GM12878 (cell line): ENCODE results near the gene HOXD11. TPM values are rescaled to one million over a fixed set of nuclear protein-coding genes. Genes with fewer than 3 reads are reported as not detected.

Experiments
- BHLHE40 ChIP-seq, 2 experiments: fragments of 450-650 bp in 1 of 2; IDR thresholded peaks; 2 replicates each; pipeline ENCODE4 v1.6.1; 2011 to 2017; ENCODE audit warnings: low read depth in 2 of 2, borderline replicate concordance in 1 of 2, improper control_type of control experiment in 1 of 2, low read length in 1 of 2, mild to moderate bottlenecking in 1 of 2
- CEBPB ChIP-seq, 2 experiments: fragments of 150-350 bp in 1 of 2; IDR thresholded peaks; 2 replicates each; pipeline ENCODE4 v1.6.1; 2012 to 2014; ENCODE audit warnings: low read depth in 2 of 2, low read length in 2 of 2, borderline replicate concordance in 1 of 2, inconsistent platforms in 1 of 2
- EP300 ChIP-seq, 2 experiments: fragments of 150-350 bp in 1 of 2; IDR thresholded peaks; 2 replicates each; pipeline ENCODE4 v1.6.1; 2011 to 2012; ENCODE audit warnings: low read depth in 2 of 2, low read length in 2 of 2, borderline replicate concordance in 1 of 2, improper control_type of control experiment in 1 of 2, inconsistent platforms in 1 of 2; ENCODE audit not compliant: control insufficient read depth in 1 of 2
- NR2C2 ChIP-seq: IDR thresholded peaks from 2 replicates; pipeline ENCODE4 v1.6.1; 2011; ENCODE audit warnings: borderline replicate concordance, low read depth; ENCODE audit not compliant: control insufficient read depth, insufficient read length
- PML ChIP-seq: IDR thresholded peaks from 2 replicates; pipeline ENCODE4 v1.6.1; 2012; ENCODE audit warnings: low read length, inconsistent platforms
- SREBF2 ChIP-seq: IDR thresholded peaks from 2 replicates; pipeline ENCODE4 v1.6.1; 2012; ENCODE audit warnings: mild to moderate bottlenecking, low read length
- TAF1 ChIP-seq: IDR thresholded peaks from 2 replicates; pipeline ENCODE4 v1.6.1; 2011; ENCODE audit warnings: mild to moderate bottlenecking, low read depth, low read length, borderline replicate concordance
- polyA plus RNA-seq, 11 experiments: library from polyadenylated mRNA; depleted of rRNA in 4 of 11; unstranded in 6 of 11; stranded (reverse) in 5 of 11; fragments of >200 nt; fragmentation: Nextera tagmentation in 4 of 11; fragmentation: Illumina TruSeq in 1 of 11; extraction: Ambion mirVana in 4 of 11; extraction: Trizol in 1 of 11; gene quantifications; 1 replicate in 1 of 11; 2 replicates in 10 of 11; pipeline versions ENCODE4 v1.2.1 to v1.2.3, GENCODE V29; 2011 to 2016; ENCODE audit warnings: inconsistent platforms in 2 of 11, missing spikeins in 2 of 11, low read depth in 1 of 11
- total RNA-seq, 4 experiments: library from RNA; depleted of rRNA in 3 of 4; stranded (reverse); fragments of >200 nt in 3 of 4; fragmentation: Illumina TruSeq in 1 of 4; extraction: Trizol in 1 of 4; gene quantifications; 2 replicates each; pipeline versions ENCODE4 v1.2.1 to v1.2.3, GENCODE V29; 2013 to 2021
- TF ChIP-seq, protein P1 (sequence below): fragments of 450-650 bp; IDR thresholded peaks from 2 replicates; pipeline ENCODE4 v1.6.1; 2017; ENCODE audit warnings: mild to moderate bottlenecking, moderate library complexity
- TF ChIP-seq, protein P2 (sequence below): fragments of 450-650 bp; IDR thresholded peaks from 2 replicates; pipeline ENCODE4 v1.6.1; 2017; ENCODE audit warnings: mild to moderate bottlenecking, moderate library complexity
- TF ChIP-seq, protein P3 (sequence below): fragments of 150-350 bp; IDR thresholded peaks from 2 replicates; pipeline ENCODE4 v1.6.1; 2016; ENCODE audit warnings: low read depth, low read length
- TF ChIP-seq, protein P4 (sequence below): fragments of 450-650 bp; IDR thresholded peaks from 2 replicates; pipeline ENCODE4 v1.6.1; 2016; ENCODE audit warnings: mild to moderate bottlenecking, moderate library complexity, borderline replicate concordance

The HOXD11 gene
- total and polyA plus RNA-seq, 10 of the 15 experiments (the other 5 are each of a cell fraction or from before 2014, with no cell fraction given), result not detected

DNA sequence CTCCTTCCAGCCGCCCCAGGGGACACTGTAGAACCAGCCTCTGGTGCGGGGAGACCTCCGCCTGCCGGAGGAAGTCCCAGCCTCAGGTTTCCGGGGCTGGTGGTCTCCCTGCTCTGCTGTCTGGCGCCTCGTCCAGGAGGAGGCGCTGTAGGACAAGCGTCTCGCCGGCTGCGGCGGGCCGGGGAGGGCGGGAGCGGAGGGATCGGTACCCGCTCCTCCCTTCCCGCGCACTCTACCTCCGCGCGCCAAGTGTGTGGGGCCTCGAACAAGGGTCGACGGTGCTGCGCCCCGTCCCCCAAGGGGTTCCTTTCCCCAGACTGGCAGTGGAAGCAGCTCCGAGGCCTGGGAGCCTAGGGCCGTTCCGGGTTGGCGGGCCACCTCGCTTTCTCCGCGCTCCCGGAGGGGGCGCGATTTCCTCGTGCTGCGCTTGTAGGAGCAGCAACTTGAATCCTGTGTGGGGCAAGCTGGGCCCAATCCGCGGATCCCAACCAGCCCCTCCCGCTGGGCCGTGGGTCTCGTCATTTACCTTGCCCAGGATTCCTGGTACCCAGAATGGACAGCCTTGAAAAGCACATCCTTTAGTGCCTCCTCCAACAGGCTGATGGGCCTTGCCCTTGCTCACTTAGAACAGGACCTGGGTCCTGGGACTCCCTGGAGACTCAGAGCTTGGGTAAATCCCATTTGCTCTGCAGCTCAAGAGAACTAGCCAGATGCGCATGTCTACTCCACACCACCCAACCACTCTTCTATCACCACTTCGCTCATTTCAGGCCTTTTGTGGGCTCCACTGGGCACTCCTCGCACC, 33.6 kb downstream of the HOXD11 start (continued):
- TF ChIP-seq BHLHE40 (IDR thresholded peaks at IDR 0.05; ENCODE audit: borderline replicate concordance in 1 of 2, low read depth in 2 of 2, low read length in 1 of 2) (peak in 1 of 2 experiments; percentile 28; a peak in 1 of 4 replicates), CEBPB (IDR thresholded peaks at IDR 0.05; ENCODE audit: borderline replicate concordance in 1 of 2, low read depth in 2 of 2, low read length in 2 of 2) (no peak), EP300 (IDR thresholded peaks at IDR 0.05; ENCODE audit: borderline replicate concordance in 1 of 2, control insufficient read depth in 1 of 2, low read depth in 2 of 2, low read length in 2 of 2) (no peak), PML (no peak), TAF1 (no peak), SREBF2 (no peak), NR2C2 (no peak)
- TF ChIP-seq, protein P1, sequence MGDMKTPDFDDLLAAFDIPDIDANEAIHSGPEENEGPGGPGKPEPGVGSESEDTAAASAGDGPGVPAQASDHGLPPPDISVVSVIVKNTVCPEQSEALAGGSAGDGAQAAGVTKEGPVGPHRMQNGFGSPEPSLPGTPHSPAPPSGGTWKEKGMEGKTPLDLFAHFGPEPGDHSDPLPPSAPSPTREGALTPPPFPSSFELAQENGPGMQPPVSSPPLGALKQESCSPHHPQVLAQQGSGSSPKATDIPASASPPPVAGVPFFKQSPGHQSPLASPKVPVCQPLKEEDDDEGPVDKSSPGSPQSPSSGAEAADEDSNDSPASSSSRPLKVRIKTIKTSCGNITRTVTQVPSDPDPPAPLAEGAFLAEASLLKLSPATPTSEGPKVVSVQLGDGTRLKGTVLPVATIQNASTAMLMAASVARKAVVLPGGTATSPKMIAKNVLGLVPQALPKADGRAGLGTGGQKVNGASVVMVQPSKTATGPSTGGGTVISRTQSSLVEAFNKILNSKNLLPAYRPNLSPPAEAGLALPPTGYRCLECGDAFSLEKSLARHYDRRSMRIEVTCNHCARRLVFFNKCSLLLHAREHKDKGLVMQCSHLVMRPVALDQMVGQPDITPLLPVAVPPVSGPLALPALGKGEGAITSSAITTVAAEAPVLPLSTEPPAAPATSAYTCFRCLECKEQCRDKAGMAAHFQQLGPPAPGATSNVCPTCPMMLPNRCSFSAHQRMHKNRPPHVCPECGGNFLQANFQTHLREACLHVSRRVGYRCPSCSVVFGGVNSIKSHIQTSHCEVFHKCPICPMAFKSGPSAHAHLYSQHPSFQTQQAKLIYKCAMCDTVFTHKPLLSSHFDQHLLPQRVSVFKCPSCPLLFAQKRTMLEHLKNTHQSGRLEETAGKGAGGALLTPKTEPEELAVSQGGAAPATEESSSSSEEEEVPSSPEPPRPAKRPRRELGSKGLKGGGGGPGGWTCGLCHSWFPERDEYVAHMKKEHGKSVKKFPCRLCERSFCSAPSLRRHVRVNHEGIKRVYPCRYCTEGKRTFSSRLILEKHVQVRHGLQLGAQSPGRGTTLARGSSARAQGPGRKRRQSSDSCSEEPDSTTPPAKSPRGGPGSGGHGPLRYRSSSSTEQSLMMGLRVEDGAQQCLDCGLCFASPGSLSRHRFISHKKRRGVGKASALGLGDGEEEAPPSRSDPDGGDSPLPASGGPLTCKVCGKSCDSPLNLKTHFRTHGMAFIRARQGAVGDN, result 0 out of 2 replicates have a peak, but pooled peaks have one; percentile 25
- TF ChIP-seq, protein P2, sequence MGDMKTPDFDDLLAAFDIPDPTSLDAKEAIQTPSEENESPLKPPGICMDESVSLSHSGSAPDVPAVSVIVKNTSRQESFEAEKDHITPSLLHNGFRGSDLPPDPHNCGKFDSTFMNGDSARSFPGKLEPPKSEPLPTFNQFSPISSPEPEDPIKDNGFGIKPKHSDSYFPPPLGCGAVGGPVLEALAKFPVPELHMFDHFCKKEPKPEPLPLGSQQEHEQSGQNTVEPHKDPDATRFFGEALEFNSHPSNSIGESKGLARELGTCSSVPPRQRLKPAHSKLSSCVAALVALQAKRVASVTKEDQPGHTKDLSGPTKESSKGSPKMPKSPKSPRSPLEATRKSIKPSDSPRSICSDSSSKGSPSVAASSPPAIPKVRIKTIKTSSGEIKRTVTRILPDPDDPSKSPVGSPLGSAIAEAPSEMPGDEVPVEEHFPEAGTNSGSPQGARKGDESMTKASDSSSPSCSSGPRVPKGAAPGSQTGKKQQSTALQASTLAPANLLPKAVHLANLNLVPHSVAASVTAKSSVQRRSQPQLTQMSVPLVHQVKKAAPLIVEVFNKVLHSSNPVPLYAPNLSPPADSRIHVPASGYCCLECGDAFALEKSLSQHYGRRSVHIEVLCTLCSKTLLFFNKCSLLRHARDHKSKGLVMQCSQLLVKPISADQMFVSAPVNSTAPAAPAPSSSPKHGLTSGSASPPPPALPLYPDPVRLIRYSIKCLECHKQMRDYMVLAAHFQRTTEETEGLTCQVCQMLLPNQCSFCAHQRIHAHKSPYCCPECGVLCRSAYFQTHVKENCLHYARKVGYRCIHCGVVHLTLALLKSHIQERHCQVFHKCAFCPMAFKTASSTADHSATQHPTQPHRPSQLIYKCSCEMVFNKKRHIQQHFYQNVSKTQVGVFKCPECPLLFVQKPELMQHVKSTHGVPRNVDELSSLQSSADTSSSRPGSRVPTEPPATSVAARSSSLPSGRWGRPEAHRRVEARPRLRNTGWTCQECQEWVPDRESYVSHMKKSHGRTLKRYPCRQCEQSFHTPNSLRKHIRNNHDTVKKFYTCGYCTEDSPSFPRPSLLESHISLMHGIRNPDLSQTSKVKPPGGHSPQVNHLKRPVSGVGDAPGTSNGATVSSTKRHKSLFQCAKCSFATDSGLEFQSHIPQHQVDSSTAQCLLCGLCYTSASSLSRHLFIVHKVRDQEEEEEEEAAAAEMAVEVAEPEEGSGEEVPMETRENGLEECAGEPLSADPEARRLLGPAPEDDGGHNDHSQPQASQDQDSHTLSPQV, result peak; percentile 75
- TF ChIP-seq, protein P3, sequence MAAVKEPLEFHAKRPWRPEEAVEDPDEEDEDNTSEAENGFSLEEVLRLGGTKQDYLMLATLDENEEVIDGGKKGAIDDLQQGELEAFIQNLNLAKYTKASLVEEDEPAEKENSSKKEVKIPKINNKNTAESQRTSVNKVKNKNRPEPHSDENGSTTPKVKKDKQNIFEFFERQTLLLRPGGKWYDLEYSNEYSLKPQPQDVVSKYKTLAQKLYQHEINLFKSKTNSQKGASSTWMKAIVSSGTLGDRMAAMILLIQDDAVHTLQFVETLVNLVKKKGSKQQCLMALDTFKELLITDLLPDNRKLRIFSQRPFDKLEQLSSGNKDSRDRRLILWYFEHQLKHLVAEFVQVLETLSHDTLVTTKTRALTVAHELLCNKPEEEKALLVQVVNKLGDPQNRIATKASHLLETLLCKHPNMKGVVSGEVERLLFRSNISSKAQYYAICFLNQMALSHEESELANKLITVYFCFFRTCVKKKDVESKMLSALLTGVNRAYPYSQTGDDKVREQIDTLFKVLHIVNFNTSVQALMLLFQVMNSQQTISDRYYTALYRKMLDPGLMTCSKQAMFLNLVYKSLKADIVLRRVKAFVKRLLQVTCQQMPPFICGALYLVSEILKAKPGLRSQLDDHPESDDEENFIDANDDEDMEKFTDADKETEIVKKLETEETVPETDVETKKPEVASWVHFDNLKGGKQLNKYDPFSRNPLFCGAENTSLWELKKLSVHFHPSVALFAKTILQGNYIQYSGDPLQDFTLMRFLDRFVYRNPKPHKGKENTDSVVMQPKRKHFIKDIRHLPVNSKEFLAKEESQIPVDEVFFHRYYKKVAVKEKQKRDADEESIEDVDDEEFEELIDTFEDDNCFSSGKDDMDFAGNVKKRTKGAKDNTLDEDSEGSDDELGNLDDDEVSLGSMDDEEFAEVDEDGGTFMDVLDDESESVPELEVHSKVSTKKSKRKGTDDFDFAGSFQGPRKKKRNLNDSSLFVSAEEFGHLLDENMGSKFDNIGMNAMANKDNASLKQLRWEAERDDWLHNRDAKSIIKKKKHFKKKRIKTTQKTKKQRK, result no peak
- TF ChIP-seq, protein P4, sequence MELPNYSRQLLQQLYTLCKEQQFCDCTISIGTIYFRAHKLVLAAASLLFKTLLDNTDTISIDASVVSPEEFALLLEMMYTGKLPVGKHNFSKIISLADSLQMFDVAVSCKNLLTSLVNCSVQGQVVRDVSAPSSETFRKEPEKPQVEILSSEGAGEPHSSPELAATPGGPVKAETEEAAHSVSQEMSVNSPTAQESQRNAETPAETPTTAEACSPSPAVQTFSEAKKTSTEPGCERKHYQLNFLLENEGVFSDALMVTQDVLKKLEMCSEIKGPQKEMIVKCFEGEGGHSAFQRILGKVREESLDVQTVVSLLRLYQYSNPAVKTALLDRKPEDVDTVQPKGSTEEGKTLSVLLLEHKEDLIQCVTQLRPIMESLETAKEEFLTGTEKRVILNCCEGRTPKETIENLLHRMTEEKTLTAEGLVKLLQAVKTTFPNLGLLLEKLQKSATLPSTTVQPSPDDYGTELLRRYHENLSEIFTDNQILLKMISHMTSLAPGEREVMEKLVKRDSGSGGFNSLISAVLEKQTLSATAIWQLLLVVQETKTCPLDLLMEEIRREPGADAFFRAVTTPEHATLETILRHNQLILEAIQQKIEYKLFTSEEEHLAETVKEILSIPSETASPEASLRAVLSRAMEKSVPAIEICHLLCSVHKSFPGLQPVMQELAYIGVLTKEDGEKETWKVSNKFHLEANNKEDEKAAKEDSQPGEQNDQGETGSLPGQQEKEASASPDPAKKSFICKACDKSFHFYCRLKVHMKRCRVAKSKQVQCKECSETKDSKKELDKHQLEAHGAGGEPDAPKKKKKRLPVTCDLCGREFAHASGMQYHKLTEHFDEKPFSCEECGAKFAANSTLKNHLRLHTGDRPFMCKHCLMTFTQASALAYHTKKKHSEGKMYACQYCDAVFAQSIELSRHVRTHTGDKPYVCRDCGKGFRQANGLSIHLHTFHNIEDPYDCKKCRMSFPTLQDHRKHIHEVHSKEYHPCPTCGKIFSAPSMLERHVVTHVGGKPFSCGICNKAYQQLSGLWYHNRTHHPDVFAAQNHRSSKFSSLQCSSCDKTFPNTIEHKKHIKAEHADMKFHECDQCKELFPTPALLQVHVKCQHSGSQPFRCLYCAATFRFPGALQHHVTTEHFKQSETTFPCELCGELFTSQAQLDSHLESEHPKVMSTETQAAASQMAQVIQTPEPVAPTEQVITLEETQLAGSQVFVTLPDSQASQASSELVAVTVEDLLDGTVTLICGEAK, result no peak
